ENCODE data around the gene GJA4. TPM values are rescaled to one million over a fixed set of nuclear protein-coding genes. Genes with fewer than 3 reads are reported as not detected.

Gene GJA4
- total RNA-seq, 2 experiments from 2014 or later: not detected

GRCh38 chr1:34827341-34827941 is 34.6 kb downstream of the GJA4 start:
- BruUV-seq (replicated peaks): no TSS peak
- Histone ChIP-seq H4K20me1 (ENCODE audit: insufficient read depth, low read length) (no peaks in the 10 kb centered on the region), H3K27ac (ENCODE audit: low read depth, low read length, poor library complexity, severe bottlenecking) (no peak overlapping the region), H2AFZ (ENCODE audit: low read length) (no peak overlapping the region), H3K79me2 (ENCODE audit: insufficient read depth, low read depth, low read length) (no peaks in the 10 kb centered on the region), H3K9me2 (ENCODE audit: insufficient read depth, low read length) (no peaks in the 10 kb centered on the region), H3K36me3 (ENCODE audit: insufficient read depth, low read length) (no peaks in the 10 kb centered on the region), H3K4me3 (ENCODE audit: low read depth, low read length, poor library complexity, severe bottlenecking) (no peak overlapping the region), H3K9me3 (ENCODE audit: low read length) (no peaks in the 10 kb centered on the region), H3K4me2 (ENCODE audit: low read length) (no peak overlapping the region), H3K4me1 (ENCODE audit: insufficient read depth, low read length, poor library complexity, severe bottlenecking) (no peaks in the 10 kb centered on the region)
- ChIA-PET CTCF (ENCODE audit: unreplicated experiment) (no interaction called here), POLR2A (interaction anchor here (0.6 kb wide), 1 partner anchor 13 kb away, joined by 4 read pairs; no protein-coding TSS in a partner anchor)
- TF ChIP-seq EZH2phosphoT487 (IDR thresholded peaks at IDR 0.05; ENCODE audit: borderline replicate concordance, low read depth, low read length) (no peak), CTCF (conservative IDR thresholded peaks at IDR 0.05; ENCODE audit: low read length) (no peak)
- no peak for DNase-seq (ENCODE audit: low spot score)
- intact Hi-C loops (cut with micrococcal nuclease; ENCODE audit: unreplicated experiment): no loop called here

- DNase-seq (ENCODE audit: low spot score): no peak
- H3K4me3 ChIP-seq (ENCODE audit: low read depth, low read length, poor library complexity, severe bottlenecking): no peak overlapping the region
- no TSS peak for BruUV-seq (replicated peaks)
- no peak overlapping the region for H3K27ac ChIP-seq (ENCODE audit: low read depth, low read length, poor library complexity, severe bottlenecking)
- no peaks in the 10 kb centered on the region for H3K9me2 ChIP-seq (ENCODE audit: insufficient read depth, low read length)
- H3K9me3 ChIP-seq (ENCODE audit: low read length): no peaks in the 10 kb centered on the region
- ChIA-PET POLR2A (no interaction called here), CTCF (ENCODE audit: unreplicated experiment) (no interaction called here)
- no peak overlapping the region for H2AFZ ChIP-seq (ENCODE audit: low read length)
- no peak overlapping the region for H3K4me2 ChIP-seq (ENCODE audit: low read length)
- intact Hi-C loops (cut with micrococcal nuclease; ENCODE audit: unreplicated experiment): no loop called here
- H4K20me1 ChIP-seq (ENCODE audit: insufficient read depth, low read length): no peaks in the 10 kb centered on the region
- H3K79me2 ChIP-seq (ENCODE audit: insufficient read depth, low read depth, low read length): no peaks in the 10 kb centered on the region
- no peaks in the 10 kb centered on the region for H3K36me3 ChIP-seq (ENCODE audit: insufficient read depth, low read length)
- TF ChIP-seq EZH2phosphoT487 (IDR thresholded peaks at IDR 0.05; ENCODE audit: borderline replicate concordance, low read depth, low read length) (no peak), CTCF (conservative IDR thresholded peaks at IDR 0.05; ENCODE audit: low read length) (no peak)
- H3K4me1 ChIP-seq (ENCODE audit: insufficient read depth, low read length, poor library complexity, severe bottlenecking): no peaks in the 10 kb centered on the region
Measured at GRCh38 chr1:34828611-34829010, 35.8 kb downstream of the GJA4 start.

- H2AFZ ChIP-seq (ENCODE audit: low read length): no peak overlapping the region
- no peaks in the 10 kb centered on the region for H3K79me2 ChIP-seq (ENCODE audit: insufficient read depth, low read depth, low read length)
- TF ChIP-seq CTCF (conservative IDR thresholded peaks at IDR 0.05; ENCODE audit: low read length): no peak
- TF ChIP-seq EZH2phosphoT487 (IDR thresholded peaks at IDR 0.05; ENCODE audit: borderline replicate concordance, low read depth, low read length): no peak
- BruUV-seq (replicated peaks): no TSS peak
- H3K9me2 ChIP-seq (ENCODE audit: insufficient read depth, low read length): no peaks in the 10 kb centered on the region
- no peaks in the 10 kb centered on the region for H3K36me3 ChIP-seq (ENCODE audit: insufficient read depth, low read length)
- intact Hi-C loops (cut with micrococcal nuclease; ENCODE audit: unreplicated experiment): no loop called here
- POLR2A ChIA-PET: no interaction called here
- no peaks in the 10 kb centered on the region for H3K4me1 ChIP-seq (ENCODE audit: insufficient read depth, low read length, poor library complexity, severe bottlenecking)
- DNase-seq (ENCODE audit: low spot score): no peak
- no peak overlapping the region for H3K4me3 ChIP-seq (ENCODE audit: low read depth, low read length, poor library complexity, severe bottlenecking)
- H3K27ac ChIP-seq (ENCODE audit: low read depth, low read length, poor library complexity, severe bottlenecking): no peak overlapping the region
- no peaks in the 10 kb centered on the region for H3K9me3 ChIP-seq (ENCODE audit: low read length)
- H4K20me1 ChIP-seq (ENCODE audit: insufficient read depth, low read length): no peaks in the 10 kb centered on the region
- no peak overlapping the region for H3K4me2 ChIP-seq (ENCODE audit: low read length)
- CTCF ChIA-PET (ENCODE audit: unreplicated experiment): no interaction called here
Measured at GRCh38 chr1:34829250-34829649, 36.5 kb downstream of the GJA4 start.
